ENCODE results near the gene SPATA18.
A peak's percentile ranks its signal among the peaks of the same experiment; 100 is the strongest.

SPATA18 gene

GRCh38 chr4:52051213-52051614, at the start of gene SPATA18:
Gene SPATA18, plus strand, starts transcription at chr4:52051304. Its CDS starts 401 bp downstream, at chr4:52051705.
- DNase-seq (ENCODE audit: low read depth) = peak; percentile 37

- peak; percentile 3 for DNase-seq (ENCODE audit: low read depth)
These were observed 49.5 kb upstream of the SPATA18 start for GRCh38 chr4:52001616-52002015.

- DNase-seq (ENCODE audit: low read depth) = no peak
These were observed 46.7 kb upstream of the SPATA18 start for GRCh38 chr4:52004414-52004813.

DNA sequence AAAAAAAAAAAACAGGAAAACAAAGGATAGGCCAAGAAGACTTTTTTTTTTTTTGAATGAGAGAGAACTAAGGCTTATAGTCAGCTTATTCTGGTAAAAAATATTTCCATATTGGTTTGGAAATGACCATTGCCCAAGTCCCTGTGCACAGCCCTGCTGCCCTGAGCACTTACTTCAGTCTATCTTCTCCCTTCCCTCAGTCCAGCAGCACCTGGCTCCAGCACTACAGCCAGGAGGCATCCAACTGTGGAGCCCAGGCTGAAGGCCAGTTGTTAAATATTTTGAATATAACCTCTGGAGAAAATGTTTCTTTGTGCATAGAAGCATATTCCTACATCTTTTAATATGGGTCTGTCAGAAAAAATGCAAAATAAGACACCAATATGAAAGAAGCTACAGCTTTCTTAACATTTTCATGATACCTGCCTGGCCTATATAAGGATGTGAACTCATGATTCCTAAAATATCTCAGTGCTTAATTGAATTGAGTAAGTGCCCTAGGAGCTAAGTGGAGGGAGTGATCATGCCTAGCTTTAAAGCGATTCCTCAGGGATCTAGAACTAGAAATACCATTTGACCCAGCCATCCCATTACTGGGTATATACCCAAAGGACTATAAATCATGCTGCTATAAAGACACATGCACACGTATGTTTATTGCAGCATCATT, 45.4 kb upstream of the SPATA18 start:
- DNase-seq (ENCODE audit: low read depth) = no peak

GRCh38 chr4:52006887-52007286, 44.2 kb upstream of the SPATA18 start:
- no peak for DNase-seq (ENCODE audit: low read depth)

- DNase-seq (ENCODE audit: low read depth) = no peak
These were observed 40.1 kb upstream of the SPATA18 start for GRCh38 chr4:52010986-52011385.

GRCh38 chr4:52012651-52013050, 38.5 kb upstream of the SPATA18 start:
- DNase-seq (ENCODE audit: low read depth) = no peak

GRCh38 chr4:52014903-52015302, 36.2 kb upstream of the SPATA18 start:
- no peak for DNase-seq (ENCODE audit: low read depth)

- DNase-seq (ENCODE audit: low read depth) = no peak
These were observed 35.7 kb upstream of the SPATA18 start for GRCh38 chr4:52015366-52015765.

GRCh38 chr4:52016981-52017380, 34.1 kb upstream of the SPATA18 start:
- DNase-seq (ENCODE audit: low read depth) = no peak

DNA sequence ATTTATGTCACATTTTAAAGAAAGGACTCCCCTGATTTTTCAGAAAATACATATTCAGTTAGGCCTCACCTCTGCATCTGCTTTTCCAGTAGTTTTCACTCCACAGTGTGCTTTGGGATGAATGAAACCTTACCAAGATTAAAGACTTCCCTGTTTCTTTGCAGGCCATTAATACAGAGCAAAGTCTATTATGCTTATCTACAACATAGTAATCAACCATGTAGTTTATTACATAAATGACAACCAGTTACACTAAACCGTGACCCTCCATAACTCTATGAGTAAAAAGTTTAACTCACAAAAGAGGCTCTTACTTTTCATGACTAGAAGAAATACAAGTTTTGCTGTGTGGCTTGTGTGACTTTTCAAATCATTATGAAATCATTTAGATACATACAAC, 33.3 kb upstream of the SPATA18 start:
- DNase-seq (ENCODE audit: low read depth) = no peak

DNA sequence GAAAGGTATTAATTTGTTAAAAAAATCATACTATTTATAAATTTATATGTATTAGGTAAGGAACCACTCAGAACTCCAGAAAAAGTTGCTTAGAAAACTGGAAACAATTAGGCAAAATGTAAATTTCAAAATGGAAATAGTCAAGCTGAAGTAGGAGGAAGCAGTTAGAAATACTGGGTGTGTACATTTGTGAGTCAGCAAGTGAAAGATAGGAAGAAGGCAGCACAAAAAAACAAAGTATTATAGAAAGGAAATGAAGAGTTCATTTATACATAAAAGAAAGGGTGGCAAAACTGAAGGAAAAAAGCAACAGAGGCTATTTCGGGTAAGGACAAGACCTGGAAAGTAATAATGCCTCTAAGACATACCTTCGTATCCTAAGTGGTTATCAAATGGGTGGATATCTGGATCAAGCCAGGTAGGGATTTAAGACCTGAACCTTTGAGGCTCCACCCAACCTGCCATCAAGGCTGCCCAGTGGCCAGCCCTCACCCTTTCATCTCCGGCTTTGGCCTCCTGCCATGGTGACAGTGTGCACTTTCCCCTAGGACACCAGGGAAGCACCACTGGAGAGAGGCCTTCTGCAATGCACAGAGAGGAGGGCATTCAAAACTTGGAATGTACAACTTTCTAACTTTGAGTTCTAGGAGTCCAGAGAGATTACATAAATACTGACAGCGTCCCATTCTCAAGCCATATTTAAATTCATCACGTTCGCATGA, 31.0 kb upstream of the SPATA18 start, which contains the start of gene LRRC66:
LRRC66 (minus strand) TSS at position 428 of the 722 bp plus-strand sequence. CDS start 2,750 bp downstream, outside the sequence.
- no peak for DNase-seq (ENCODE audit: low read depth)

DNA sequence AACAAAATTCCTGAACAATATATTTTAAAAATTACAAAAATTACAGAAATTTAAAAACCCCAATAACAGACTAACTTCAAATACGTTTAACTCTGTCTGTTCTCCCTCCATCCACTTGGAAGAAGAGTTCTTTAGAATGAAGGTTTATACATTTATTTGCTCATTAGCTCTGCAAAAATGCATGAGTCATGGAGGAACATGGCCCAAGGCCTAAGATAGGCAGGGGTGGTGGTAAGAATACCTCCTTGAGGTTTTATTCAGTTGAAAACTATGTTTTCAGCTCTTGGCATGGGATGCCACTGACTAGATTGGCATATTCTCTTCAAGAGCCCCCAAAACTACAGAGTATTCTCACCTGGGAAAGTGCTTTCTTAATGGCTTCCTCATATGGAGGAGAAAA, 22.1 kb upstream of the SPATA18 start:
- DNase-seq (ENCODE audit: low read depth) = peak; percentile 87

- no peak for DNase-seq (ENCODE audit: low read depth)
These were observed 19.1 kb upstream of the SPATA18 start for GRCh38 chr4:52032005-52032404.

- no peak for DNase-seq (ENCODE audit: low read depth)
These were observed 15.9 kb upstream of the SPATA18 start for GRCh38 chr4:52035190-52035589.

- peak; percentile 33 for DNase-seq (ENCODE audit: low read depth)
These were observed 14.1 kb upstream of the SPATA18 start for GRCh38 chr4:52036886-52037530.

DNA sequence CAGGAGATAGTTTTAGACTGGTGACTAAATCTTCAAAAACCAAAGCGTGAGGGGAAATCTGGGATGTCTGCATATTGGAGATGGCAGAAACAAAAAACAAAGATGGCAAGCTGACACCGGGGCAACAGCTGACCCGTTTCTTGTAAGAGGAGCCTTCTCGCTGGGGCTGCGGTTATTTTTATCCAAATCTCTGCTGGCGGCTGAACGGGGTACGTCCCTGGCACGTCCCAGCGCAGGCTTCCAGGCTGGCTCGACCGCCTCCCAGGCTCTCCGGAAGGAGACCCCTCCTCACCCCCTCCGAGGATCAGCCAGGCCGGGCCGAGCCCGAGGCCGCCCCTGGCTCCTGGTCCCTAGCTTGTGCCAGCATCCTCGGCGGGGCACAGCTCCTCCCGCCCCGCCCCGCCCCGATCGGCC, 13.4 kb upstream of the SPATA18 start:
- DNase-seq (ENCODE audit: low read depth) = peak; percentile 51

DNA sequence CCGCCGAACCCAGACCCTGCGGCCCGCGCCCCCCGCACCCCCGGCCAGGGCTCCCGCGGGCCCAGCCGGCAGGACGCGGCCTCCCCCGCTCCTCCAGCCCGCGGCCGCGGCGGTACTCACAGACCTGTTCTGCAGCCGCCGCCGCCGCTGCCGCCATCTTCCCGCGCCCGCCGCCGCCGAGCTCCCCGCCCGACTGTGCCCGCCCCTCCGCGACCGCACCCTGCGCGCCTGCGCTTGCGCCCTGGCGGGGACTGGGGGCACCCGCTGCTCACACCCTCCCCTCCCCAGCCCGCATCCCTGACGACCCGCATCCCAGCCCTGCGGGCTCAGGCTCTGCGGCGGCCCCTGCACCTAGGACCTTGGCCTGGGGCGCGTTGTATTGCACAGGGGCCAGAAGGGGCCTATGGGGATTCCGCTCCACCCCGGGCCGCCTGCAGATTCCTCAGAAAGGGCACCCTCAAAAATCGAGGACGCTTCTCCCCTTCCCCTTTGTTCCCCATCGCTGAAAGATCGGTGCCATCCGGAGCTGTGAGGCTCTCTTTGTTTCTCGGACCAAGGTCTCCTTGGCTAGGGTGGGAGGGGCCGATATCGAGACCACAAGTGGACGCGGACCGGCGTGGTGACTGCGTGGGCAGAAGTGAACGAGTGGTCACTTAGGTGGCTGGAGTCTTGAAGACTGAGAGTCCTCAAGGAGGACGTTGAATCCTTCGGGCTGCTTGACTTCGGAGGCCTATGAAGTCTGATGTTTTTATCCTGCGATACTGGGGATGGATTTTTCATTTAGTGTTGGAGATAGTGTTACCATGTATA, 12.8 kb upstream of the SPATA18 start, which contains the start of gene SGCB:
SGCB (minus strand) TSS at position 197 of the 810 bp plus-strand sequence; CDS start at position 157, 40 bp downstream.
- peak; percentile 58 for DNase-seq (ENCODE audit: low read depth)

DNA sequence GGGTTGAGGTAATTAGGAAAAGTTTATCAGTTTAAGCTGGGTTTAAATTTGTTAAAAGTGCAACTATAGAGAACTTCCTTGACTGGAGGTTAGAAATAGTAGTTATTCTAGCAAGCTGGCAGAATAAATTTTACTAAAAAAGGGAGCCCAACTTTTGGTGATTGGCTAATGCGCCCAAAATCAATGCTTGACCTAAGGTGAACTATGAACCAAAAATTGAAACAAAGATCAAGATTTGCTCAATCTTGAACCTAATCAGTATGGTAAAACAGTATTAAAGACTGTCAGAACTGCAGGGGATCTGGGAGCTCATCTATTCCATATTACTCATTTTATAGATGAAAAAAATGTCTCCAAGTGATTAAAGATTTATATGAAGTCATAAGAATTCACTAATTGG, 6.1 kb upstream of the SPATA18 start:
- DNase-seq (ENCODE audit: low read depth) = no peak

GRCh38 chr4:52049266-52049665, 1.8 kb upstream of the SPATA18 start:
- no peak for DNase-seq (ENCODE audit: low read depth)

- DNase-seq (ENCODE audit: low read depth) = peak; percentile 91
These were observed 741 bp downstream of the SPATA18 start for GRCh38 chr4:52051615-52052474.
